PC-3 (cell line): Measurements from ENCODE around the gene CRYL1.

Source experiments
- CTCF ChIP-seq: fragments of 300-600 bp; sonication (generic); conservative IDR thresholded peaks from 2 replicates; pipeline ENCODE4 v1.5.1; 2017; ENCODE audit warnings: antibody characterized with exemption, low read depth, mild to moderate bottlenecking, low read length
- EZH2 ChIP-seq: fragments of 300-600 bp; sonication (generic); IDR thresholded peaks from one replicate; pipeline ENCODE4 v1.6.1; 2017; ENCODE audit warnings: antibody characterized with exemption, mild to moderate bottlenecking, low read length; ENCODE audit not compliant: unreplicated experiment
- EZH2phosphoT487 ChIP-seq: fragments of 300-600 bp; sonication (generic); IDR thresholded peaks from 2 replicates; pipeline ENCODE4 v1.6.1; 2018; ENCODE audit warnings: mild to moderate bottlenecking, antibody characterized with exemption, low read length, borderline replicate concordance

- TF ChIP-seq CTCF (no peak), EZH2 (no peak), EZH2phosphoT487 (no peak)
Measured at GRCh38 chr13:20371825-20372224, 153.8 kb downstream of the CRYL1 start.
